GM12801 (cell line): ENCODE results near the gene PKP1.

Source experiments
- TF ChIP-seq, protein P1 (sequence below): IDR thresholded peaks from one replicate; pipeline ENCODE4 v1.5.1; 2011; ENCODE audit warnings: control low read depth; ENCODE audit not compliant: insufficient read length; ENCODE audit errors: extremely low read depth

Gene PKP1

DNA sequence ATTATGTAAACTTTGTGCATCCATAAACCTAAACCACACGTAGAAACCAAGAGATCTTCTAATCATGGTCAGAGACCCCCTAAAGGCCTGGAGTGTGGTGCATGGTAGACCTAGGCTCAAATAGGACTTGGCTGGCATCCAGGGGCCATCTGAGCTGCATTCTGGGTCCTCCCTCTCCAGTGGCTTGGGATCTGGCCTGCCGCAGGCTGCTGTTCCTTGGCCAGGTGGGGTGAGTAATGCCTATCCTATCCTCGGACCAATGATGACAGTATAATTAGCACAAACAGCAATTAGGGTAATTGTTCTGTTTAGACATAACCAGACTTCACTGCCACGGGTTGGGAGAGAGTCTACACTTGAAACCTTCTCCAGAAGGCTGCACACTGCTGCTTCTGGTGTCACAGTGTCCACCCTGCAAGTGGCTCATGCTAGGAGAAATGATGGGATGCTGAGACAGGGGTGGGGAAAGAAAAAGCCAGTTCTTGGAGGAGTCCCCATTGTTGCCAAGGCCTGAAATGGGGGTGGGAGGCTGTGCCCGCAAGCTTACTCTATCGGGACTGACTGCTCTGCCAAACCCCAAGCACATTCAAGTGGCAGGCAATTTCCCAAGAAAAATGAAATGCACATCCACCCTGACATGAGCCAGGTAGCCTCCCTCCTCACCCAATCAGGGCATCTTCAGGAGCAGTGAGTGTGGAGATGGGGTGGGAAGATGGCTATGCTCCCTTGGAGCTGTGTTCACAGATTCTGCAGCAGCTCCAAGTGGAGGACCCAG, 12.5 kb upstream of the PKP1 start:
- TF ChIP-seq, protein P1, sequence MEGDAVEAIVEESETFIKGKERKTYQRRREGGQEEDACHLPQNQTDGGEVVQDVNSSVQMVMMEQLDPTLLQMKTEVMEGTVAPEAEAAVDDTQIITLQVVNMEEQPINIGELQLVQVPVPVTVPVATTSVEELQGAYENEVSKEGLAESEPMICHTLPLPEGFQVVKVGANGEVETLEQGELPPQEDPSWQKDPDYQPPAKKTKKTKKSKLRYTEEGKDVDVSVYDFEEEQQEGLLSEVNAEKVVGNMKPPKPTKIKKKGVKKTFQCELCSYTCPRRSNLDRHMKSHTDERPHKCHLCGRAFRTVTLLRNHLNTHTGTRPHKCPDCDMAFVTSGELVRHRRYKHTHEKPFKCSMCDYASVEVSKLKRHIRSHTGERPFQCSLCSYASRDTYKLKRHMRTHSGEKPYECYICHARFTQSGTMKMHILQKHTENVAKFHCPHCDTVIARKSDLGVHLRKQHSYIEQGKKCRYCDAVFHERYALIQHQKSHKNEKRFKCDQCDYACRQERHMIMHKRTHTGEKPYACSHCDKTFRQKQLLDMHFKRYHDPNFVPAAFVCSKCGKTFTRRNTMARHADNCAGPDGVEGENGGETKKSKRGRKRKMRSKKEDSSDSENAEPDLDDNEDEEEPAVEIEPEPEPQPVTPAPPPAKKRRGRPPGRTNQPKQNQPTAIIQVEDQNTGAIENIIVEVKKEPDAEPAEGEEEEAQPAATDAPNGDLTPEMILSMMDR = no peak

DNA sequence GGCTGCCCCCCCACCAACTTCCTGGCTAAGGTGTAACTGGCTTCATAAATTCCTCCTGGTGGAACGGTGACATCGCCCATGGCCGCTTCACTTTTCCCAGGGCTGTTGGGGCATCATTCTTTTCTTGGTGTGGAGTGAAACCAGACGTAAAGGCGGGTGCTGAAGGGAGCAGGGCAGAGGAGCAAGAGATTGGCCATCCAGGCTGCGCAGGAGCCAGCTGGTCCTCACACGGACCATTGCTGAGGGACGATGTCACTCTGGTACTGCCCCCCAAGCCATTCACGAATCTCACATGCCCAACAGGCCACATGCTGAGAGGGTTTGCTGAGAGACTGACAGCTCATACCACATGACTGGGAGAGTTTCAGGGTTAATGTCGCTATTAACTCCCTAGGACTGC, 10.5 kb upstream of the PKP1 start:
- TF ChIP-seq, protein P1 = no peak

DNA sequence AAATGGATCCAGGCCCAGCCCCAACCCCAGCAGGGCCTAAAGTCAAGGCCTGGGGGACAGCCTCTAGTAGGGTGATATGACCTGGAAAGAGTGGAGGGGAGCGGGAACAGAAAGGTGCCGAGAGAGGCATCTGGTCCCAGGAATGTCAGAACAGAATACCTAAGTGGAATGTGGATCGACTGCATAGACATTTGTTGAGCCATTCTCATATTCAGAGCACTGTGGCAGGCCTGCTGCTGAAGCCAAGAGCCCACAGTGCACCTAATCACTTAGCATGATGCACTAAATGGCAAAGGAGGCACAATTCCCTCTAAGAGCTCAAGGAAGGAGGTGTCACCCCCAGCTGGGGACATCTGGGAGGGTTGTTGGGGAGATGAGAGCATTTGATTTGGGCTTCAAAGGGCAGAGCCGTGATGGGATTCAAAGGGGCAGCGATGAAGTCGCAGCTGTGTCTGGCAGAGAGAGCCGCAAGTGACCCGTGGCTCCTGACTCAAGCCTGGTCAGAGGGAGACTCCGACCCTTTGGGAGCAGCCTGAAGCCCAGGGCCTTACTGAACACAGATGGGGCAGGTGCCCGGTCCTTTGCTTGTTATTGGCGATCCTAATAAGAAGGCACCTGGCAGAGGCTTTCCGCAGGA, 8.6 kb upstream of the PKP1 start:
- TF ChIP-seq, protein P1 = no peak

DNA sequence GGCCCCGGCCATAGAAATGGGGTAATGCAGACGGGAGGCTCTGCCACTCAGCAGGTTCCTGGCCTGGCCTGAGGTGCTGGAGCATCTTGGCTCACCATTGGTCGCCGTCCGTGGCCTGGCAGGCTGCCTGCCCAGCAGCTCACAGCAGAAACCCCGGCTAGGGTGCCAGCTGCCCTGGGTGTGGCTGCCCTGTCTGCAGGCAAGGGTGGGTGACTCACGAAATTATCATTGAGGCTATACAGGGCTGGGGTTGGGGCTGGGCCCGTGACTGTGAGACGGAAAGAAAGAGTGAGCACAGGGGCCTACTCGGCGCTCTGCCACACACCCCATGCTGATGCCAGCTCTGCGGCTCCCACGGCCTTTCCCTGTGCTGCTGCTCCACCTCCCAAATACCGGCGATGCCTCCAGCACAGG, 8.0 kb upstream of the PKP1 start:
- TF ChIP-seq, protein P1 = no peak

DNA sequence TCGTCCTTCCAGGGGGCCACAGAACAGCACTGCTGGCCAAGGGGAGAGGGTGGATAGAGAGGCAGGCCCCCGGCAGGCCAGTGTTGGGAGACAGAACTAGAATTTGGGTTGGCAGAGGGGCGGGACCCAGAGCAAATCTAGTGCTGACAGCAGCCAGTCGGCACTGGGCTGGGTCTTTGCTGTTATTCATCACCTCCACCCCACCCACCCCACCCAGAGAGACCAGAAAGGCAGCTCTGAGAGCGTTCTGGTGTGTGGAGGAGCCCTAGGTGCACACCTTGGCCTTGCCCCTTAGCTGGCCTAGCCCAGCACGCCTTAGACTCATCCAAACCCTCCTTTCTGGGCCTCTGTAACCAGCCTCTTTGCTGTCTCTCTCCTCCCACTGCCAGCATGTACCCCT, 6.4 kb upstream of the PKP1 start:
- TF ChIP-seq, protein P1 = no peak

DNA sequence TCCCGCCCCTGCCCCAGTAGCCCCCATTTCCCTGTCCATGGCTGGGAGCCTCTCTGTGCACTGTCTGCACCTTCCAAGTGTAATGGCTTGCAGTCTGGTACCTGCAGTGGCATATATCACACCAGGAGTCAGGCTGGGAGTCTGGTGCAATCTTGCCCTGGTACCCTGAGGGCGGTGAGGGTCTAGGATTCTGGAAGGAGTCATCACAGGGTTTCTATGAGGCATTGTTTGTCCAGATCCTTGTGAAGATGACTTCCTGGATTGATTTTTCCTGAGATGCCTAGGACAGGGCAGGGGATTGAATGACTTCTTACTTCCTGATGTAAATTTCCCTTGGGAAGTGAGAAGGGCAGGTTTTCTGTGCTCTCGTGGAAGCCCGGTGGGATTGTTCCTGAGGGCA, 5.9 kb upstream of the PKP1 start:
- TF ChIP-seq, protein P1 = no peak

DNA sequence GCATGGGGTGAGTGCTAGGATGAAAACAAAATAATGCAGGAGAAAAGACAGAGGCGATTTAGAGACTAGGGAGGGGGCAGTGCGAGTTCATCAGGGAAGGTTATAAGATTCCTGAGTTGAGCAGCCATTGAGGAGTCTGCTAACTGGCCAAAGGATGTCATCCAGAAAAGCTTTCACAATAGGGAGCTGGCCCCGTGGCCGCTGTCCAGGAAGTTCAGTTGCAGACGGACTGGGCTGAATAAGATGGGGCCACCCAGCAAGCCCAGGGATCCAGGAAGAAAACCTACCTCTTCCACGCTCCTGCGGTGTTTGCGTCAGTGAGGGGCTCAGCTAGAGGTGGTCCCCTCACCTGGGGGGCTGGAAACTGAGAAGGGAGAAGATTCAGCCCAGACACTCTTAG, 4.0 kb upstream of the PKP1 start:
- TF ChIP-seq, protein P1 = no peak
